Measurements from ENCODE around the gene SEC23IP.

DNA sequence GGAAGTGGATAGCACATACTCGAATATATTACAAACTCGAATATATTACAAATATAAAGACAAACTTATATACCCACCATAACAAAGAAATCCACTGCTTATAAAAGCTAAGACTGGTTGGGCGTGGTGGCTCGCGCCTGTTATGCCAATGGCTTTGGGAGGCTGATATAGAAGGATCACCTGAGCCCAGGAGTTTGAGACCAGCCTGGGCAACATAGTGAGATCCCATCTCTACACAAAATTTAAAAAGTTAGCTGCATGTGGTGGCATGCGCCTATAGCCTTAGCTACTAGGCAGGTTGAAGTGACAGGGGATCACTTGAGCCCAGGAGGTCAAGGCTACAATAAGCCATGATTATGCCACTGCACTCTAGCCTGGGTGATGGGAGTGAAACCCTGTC, 40.3 kb upstream of the SEC23IP start:
- TF ChIP-seq, protein P1, sequence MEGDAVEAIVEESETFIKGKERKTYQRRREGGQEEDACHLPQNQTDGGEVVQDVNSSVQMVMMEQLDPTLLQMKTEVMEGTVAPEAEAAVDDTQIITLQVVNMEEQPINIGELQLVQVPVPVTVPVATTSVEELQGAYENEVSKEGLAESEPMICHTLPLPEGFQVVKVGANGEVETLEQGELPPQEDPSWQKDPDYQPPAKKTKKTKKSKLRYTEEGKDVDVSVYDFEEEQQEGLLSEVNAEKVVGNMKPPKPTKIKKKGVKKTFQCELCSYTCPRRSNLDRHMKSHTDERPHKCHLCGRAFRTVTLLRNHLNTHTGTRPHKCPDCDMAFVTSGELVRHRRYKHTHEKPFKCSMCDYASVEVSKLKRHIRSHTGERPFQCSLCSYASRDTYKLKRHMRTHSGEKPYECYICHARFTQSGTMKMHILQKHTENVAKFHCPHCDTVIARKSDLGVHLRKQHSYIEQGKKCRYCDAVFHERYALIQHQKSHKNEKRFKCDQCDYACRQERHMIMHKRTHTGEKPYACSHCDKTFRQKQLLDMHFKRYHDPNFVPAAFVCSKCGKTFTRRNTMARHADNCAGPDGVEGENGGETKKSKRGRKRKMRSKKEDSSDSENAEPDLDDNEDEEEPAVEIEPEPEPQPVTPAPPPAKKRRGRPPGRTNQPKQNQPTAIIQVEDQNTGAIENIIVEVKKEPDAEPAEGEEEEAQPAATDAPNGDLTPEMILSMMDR (IDR thresholded peaks at IDR 0.05): no peak
- TF ChIP-seq POLR2AphosphoS5 (IDR thresholded peaks at IDR 0.05; ENCODE audit: low read depth, low read length) (no peak), SIN3A (IDR thresholded peaks at IDR 0.05; ENCODE audit: borderline replicate concordance, insufficient read depth, low read depth, low read length) (no peak), TCF7L2 (IDR thresholded peaks at IDR 0.05; ENCODE audit: low read depth, low read length) (no peak)
- TF ChIP-seq, protein P2, sequence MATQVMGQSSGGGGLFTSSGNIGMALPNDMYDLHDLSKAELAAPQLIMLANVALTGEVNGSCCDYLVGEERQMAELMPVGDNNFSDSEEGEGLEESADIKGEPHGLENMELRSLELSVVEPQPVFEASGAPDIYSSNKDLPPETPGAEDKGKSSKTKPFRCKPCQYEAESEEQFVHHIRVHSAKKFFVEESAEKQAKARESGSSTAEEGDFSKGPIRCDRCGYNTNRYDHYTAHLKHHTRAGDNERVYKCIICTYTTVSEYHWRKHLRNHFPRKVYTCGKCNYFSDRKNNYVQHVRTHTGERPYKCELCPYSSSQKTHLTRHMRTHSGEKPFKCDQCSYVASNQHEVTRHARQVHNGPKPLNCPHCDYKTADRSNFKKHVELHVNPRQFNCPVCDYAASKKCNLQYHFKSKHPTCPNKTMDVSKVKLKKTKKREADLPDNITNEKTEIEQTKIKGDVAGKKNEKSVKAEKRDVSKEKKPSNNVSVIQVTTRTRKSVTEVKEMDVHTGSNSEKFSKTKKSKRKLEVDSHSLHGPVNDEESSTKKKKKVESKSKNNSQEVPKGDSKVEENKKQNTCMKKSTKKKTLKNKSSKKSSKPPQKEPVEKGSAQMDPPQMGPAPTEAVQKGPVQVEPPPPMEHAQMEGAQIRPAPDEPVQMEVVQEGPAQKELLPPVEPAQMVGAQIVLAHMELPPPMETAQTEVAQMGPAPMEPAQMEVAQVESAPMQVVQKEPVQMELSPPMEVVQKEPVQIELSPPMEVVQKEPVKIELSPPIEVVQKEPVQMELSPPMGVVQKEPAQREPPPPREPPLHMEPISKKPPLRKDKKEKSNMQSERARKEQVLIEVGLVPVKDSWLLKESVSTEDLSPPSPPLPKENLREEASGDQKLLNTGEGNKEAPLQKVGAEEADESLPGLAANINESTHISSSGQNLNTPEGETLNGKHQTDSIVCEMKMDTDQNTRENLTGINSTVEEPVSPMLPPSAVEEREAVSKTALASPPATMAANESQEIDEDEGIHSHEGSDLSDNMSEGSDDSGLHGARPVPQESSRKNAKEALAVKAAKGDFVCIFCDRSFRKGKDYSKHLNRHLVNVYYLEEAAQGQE (IDR thresholded peaks at IDR 0.05; ENCODE audit: insufficient read depth in 1 of 2, low read depth in 2 of 2, low read length in 1 of 2): no peak
